ENCODE results near the gene IFNE.

The IFNE gene, protein sequence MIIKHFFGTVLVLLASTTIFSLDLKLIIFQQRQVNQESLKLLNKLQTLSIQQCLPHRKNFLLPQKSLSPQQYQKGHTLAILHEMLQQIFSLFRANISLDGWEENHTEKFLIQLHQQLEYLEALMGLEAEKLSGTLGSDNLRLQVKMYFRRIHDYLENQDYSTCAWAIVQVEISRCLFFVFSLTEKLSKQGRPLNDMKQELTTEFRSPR

GRCh38 chr9:21482213-21482612 is at the start of gene IFNE:
TSS of gene IFNE (minus strand) at chr9:21482313. CDS start at chr9:21481694, 619 bp downstream.
- Histone ChIP-seq H3K27ac (ENCODE audit: low read depth, low read length) (no peak within 1 kb of the TSS), H3K4me3 (ENCODE audit: low read length) (no peak within 1 kb of the TSS), H3K36me3 (ENCODE audit: control insufficient read depth, insufficient read depth, low read length) (no peaks in the 10 kb centered on the region), H3K27me3 (ENCODE audit: control insufficient read depth, insufficient read depth, low read length) (no peaks in the 10 kb centered on the region), H3K4me1 (ENCODE audit: control insufficient read depth, insufficient read depth, low read length) (no peaks in the 10 kb centered on the region), H3K9ac (ENCODE audit: low read length) (no peak within 1 kb of the TSS)

GRCh38 chr9:21528123-21528808 is 46.2 kb upstream of the IFNE start:
- H3K27me3 ChIP-seq (ENCODE audit: control insufficient read depth, insufficient read depth, low read length) = no peaks in the 10 kb centered on the region

DNA sequence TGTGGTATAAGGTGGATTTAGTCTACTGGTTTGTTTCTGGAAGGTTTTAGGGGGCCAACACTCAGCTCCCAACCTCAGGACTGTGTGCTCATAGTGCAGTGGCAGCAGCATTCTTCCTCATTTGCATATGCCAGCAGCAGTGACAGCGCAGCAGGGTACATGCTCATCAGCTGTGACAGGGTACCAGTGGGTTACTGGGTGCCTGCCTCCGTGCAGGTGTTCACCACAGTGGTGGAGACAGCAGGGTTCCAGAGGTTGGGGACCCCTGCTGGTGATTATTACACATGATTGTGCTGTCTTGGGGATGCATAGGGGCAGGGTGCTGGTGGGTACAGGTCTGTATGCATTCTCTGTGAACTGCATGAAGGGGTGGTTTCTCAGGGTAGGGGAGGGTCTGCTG is 45.5 kb upstream of the IFNE start:
- Histone ChIP-seq H3K36me3 (ENCODE audit: control insufficient read depth, insufficient read depth, low read length) (no peaks in the 10 kb centered on the region), H3K27me3 (ENCODE audit: control insufficient read depth, insufficient read depth, low read length) (no peaks in the 10 kb centered on the region), H3K9ac (ENCODE audit: low read length) (no peak overlapping the region), H3K4me3 (ENCODE audit: low read length) (no peak overlapping the region), H3K4me1 (ENCODE audit: control insufficient read depth, insufficient read depth, low read length) (no peaks in the 10 kb centered on the region), H3K27ac (ENCODE audit: low read depth, low read length) (no peak overlapping the region)

More at GRCh38 chr9:21528123-21528808, 46.2 kb upstream of the IFNE start:
- Histone ChIP-seq H3K9ac (ENCODE audit: low read length) (no peak overlapping the region), H3K27ac (ENCODE audit: low read depth, low read length) (no peak overlapping the region), H3K36me3 (ENCODE audit: control insufficient read depth, insufficient read depth, low read length) (no peaks in the 10 kb centered on the region), H3K4me1 (ENCODE audit: control insufficient read depth, insufficient read depth, low read length) (no peaks in the 10 kb centered on the region), H3K4me3 (ENCODE audit: low read length) (no peak overlapping the region)

GRCh38 chr9:21525174-21525573 is 43.1 kb upstream of the IFNE start:
- H3K27me3 ChIP-seq (ENCODE audit: control insufficient read depth, insufficient read depth, low read length) = no peaks in the 10 kb centered on the region
- H3K36me3 ChIP-seq (ENCODE audit: control insufficient read depth, insufficient read depth, low read length) = no peaks in the 10 kb centered on the region
- no peaks in the 10 kb centered on the region for H3K4me1 ChIP-seq (ENCODE audit: control insufficient read depth, insufficient read depth, low read length)
- no peak overlapping the region for H3K27ac ChIP-seq (ENCODE audit: low read depth, low read length)
- H3K9ac ChIP-seq (ENCODE audit: low read length) = no peak overlapping the region
- no peak overlapping the region for H3K4me3 ChIP-seq (ENCODE audit: low read length)

DNA sequence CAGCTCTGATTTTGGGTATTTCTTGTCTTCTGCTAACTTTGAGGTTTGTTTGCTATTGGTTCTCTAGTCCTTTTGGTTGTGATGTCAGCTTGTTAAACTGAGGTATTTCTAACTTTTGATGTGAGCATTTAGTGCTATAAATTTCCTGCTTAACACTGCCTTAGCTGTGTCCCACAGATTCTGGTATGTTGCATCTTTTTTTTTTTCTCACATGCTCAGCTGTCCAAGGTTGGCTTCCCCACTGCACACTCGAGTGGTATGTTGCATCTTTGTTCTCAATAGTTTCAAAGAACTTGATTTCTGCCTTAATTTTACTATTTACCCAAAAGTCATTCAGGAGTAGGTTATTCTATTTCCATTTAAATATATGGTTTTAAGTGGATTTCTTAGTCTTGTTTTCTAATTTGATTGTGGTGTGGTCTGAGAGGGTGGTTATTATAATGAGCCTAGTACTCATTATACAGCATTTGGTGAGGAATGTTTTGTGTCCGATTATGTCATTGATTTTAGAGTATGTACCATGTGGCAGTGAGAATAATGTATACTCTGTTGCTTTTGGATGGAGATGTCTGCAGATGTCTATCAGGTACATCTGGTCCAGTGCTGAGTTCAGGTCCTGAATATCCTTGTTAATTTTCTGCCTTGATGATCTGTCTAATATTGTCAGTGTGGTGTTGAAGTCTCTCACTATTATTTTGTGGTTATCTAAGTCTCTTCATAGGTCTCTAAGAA is 42.2 kb upstream of the IFNE start:
- Histone ChIP-seq H3K4me3 (ENCODE audit: low read length) (no peak overlapping the region), H3K27me3 (ENCODE audit: control insufficient read depth, insufficient read depth, low read length) (no peaks in the 10 kb centered on the region), H3K36me3 (ENCODE audit: control insufficient read depth, insufficient read depth, low read length) (no peaks in the 10 kb centered on the region), H3K27ac (ENCODE audit: low read depth, low read length) (no peak overlapping the region), H3K9ac (ENCODE audit: low read length) (no peak overlapping the region), H3K4me1 (ENCODE audit: control insufficient read depth, insufficient read depth, low read length) (no peaks in the 10 kb centered on the region)

DNA sequence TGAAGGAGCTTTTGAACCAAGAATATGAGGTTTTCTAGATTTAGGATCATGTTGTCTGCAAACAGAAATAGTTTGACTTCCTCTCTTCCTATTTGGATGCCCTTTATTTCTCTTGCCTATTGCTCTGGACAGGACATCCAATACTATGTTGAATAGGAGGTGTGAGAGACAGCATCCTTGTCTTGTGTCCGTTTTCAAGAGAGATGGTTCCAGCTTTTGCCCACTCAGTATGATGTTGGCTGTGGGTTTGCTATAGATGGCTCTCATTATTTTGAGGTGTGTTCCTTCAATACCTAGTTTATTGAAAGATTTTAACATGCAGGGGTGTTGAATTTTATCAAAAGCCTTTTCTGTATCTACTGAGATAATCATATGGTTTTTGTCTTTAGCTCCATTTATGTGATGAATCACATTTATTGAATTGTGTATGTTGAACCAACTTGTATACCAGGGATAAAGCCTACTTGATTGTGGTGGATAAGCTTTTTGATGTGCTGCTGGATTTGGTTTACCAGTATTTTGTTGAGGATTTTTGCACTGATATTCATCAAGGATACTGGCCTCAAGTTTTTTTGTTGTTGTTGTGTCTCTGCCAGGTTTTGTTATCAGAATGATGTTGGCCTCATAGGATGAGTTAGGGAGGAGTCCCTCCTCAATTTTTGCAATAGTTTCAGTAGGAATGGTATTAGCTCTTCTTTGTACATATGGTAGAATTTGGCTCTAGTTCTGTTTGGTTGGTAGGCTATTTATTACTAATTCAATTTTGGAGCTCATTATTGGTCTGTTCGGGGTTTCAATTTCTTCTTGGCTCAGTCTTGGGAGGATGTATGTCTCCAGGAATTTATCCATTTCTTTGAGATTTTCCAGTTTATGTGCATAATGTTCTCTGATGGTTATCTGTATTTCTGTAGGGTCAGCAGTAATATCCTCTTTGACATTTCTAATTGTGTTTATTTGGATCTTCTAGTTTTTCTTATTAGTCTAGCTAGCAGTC is 41.2 kb upstream of the IFNE start:
- H3K27me3 ChIP-seq (ENCODE audit: control insufficient read depth, insufficient read depth, low read length) = no peaks in the 10 kb centered on the region
- H3K4me1 ChIP-seq (ENCODE audit: control insufficient read depth, insufficient read depth, low read length) = no peaks in the 10 kb centered on the region
- H3K9ac ChIP-seq (ENCODE audit: low read length) = no peak overlapping the region
- H3K27ac ChIP-seq (ENCODE audit: low read depth, low read length) = no peak overlapping the region
- no peaks in the 10 kb centered on the region for H3K36me3 ChIP-seq (ENCODE audit: control insufficient read depth, insufficient read depth, low read length)
- H3K4me3 ChIP-seq (ENCODE audit: low read length) = no peak overlapping the region

DNA sequence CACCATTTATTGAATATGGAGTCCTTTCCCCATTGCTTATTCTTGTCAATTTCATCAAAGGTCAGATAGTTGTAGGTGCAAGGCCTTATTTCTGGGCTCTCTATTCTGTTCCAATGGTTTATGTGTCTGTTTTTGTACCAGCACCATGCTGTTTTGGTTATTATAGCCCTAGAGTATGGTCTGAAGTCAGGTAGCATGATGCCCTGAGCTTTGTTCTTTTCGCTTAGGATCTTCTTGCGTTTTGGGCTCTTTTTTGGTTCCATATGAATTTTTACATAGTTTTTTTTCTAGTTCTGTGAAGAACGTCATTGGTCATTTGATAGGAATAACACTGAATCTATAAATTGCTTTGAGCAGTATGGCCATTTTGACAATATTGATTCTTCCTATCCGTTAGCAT is 40.2 kb upstream of the IFNE start:
- Histone ChIP-seq H3K27ac (ENCODE audit: low read depth, low read length) (no peak overlapping the region), H3K4me1 (ENCODE audit: control insufficient read depth, insufficient read depth, low read length) (no peaks in the 10 kb centered on the region), H3K9ac (ENCODE audit: low read length) (no peak overlapping the region), H3K36me3 (ENCODE audit: control insufficient read depth, insufficient read depth, low read length) (no peaks in the 10 kb centered on the region), H3K27me3 (ENCODE audit: control insufficient read depth, insufficient read depth, low read length) (no peaks in the 10 kb centered on the region), H3K4me3 (ENCODE audit: low read length) (no peak overlapping the region)

DNA sequence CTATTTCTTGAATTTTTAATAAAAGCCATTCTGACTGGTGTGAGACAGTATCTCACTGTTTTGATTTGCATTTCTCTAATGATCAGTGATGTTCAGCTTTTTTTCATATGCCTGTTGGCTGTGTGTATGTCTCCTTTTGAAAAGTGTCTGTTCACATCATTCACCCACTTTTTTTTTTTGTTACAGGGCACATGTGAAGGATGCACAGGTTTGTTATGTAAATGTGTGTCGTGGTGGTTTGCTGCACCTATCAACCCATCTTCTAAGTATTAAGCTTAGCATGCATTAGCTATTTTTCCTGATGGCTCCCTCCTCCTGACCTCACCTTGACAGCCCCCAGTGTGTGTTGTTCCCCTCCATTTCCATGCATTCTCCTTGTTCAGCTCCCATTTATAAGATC is 39.3 kb upstream of the IFNE start:
- Histone ChIP-seq H3K4me1 (ENCODE audit: control insufficient read depth, insufficient read depth, low read length) (no peaks in the 10 kb centered on the region), H3K27me3 (ENCODE audit: control insufficient read depth, insufficient read depth, low read length) (no peaks in the 10 kb centered on the region), H3K27ac (ENCODE audit: low read depth, low read length) (no peak overlapping the region), H3K36me3 (ENCODE audit: control insufficient read depth, insufficient read depth, low read length) (no peaks in the 10 kb centered on the region), H3K4me3 (ENCODE audit: low read length) (no peak overlapping the region), H3K9ac (ENCODE audit: low read length) (no peak overlapping the region)

DNA sequence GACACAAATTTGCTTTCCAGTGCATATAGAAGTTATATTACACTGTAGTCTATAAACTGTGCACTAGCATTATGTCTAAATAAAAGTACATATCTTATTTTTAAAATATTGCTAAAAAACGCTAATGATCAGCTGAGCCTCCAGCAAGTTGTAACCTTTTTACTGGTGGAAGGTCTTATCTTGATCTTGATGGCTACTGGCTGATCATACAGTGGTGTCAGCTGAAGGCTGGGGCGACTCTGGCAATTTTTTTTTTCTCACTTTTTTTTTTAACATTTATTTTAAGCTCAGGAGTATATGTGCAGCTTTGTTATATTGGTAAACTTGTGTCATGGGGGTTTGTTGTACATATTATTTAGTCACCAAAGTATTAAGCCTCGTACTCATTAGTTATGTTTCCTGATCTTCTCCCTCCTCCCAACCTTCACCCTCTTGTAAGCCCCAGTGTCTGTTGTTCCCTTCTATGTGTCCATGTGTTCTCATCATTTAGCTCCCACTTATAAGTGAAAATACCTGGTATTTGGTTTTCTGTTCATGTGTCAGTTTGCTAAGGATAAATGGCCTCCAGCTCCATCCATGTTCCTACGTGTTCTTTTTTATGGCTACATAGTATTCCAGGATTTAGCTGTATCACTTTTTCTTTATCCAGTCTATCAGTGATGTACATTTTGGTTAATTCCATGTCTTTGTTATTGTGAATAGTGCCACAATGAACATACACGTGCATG is 38.6 kb upstream of the IFNE start:
- no peak overlapping the region for H3K27ac ChIP-seq (ENCODE audit: low read depth, low read length)
- H3K4me1 ChIP-seq (ENCODE audit: control insufficient read depth, insufficient read depth, low read length) = no peaks in the 10 kb centered on the region
- H3K36me3 ChIP-seq (ENCODE audit: control insufficient read depth, insufficient read depth, low read length) = no peaks in the 10 kb centered on the region
- no peaks in the 10 kb centered on the region for H3K27me3 ChIP-seq (ENCODE audit: control insufficient read depth, insufficient read depth, low read length)
- no peak overlapping the region for H3K9ac ChIP-seq (ENCODE audit: low read length)
- no peak overlapping the region for H3K4me3 ChIP-seq (ENCODE audit: low read length)

DNA sequence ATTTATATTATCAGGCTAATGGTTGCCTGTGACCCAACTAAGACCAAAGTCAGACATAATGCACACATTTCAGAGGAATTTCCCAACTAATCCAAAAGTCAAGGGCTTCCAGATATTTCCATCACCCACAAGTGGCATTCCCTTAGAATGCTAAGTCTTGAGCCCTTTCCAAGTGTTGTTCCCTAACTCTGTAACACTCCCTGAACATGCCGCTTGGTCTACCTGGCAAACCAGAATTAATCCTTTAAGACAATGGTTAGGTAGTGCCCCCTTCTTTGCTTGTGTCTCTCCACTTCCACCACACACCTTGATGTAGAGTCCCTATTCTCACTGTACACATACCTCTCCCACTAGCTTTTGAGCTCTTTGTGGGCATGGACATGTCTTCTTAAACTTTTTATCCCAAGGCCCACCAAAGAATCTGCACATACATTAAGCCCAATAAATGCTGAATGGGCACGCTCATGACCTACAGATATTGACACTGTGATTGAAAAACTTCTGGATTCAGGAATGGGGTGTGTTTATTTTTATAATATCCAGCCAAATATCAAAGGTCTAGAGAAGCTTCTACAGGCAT is 37.8 kb upstream of the IFNE start:
- Histone ChIP-seq H3K4me1 (ENCODE audit: control insufficient read depth, insufficient read depth, low read length) (no peaks in the 10 kb centered on the region), H3K4me3 (ENCODE audit: low read length) (no peak overlapping the region), H3K27me3 (ENCODE audit: control insufficient read depth, insufficient read depth, low read length) (no peaks in the 10 kb centered on the region), H3K27ac (ENCODE audit: low read depth, low read length) (no peak overlapping the region), H3K9ac (ENCODE audit: low read length) (no peak overlapping the region), H3K36me3 (ENCODE audit: control insufficient read depth, insufficient read depth, low read length) (no peaks in the 10 kb centered on the region)

- no peaks in the 10 kb centered on the region for H3K36me3 ChIP-seq (ENCODE audit: control insufficient read depth, insufficient read depth, low read length)
Observed at GRCh38 chr9:21516796-21517195, 34.7 kb upstream of the IFNE start.

More at GRCh38 chr9:21516796-21517195, 34.7 kb upstream of the IFNE start:
- Histone ChIP-seq H3K9ac (ENCODE audit: low read length) (no peak overlapping the region), H3K27me3 (ENCODE audit: control insufficient read depth, insufficient read depth, low read length) (no peaks in the 10 kb centered on the region), H3K4me1 (ENCODE audit: control insufficient read depth, insufficient read depth, low read length) (no peaks in the 10 kb centered on the region), H3K4me3 (ENCODE audit: low read length) (no peak overlapping the region), H3K27ac (ENCODE audit: low read depth, low read length) (no peak overlapping the region)
